ENCODE measurements around the gene INSR. TPM values are rescaled to one million over a fixed set of nuclear protein-coding genes. Genes with fewer than 3 reads are reported as not detected.
A peak's percentile ranks its signal among the peaks of the same experiment; 100 is the strongest.
"Not testable (repeated sequence)": the region's sequence is repeated elsewhere in the genome, so short reads cannot be mapped to it uniquely, and the experiment has no call there.

Gene INSR
- total RNA-seq, 1 donor: 7.5 TPM

GRCh38 chr19:7308327-7308726 lies 14.1 kb upstream of the INSR start:
- not testable (repeated sequence) for H3K4me1 ChIP-seq (ENCODE audit: insufficient read depth, low read length); H3K27me3 ChIP-seq (ENCODE audit: insufficient read depth, low read length); H3K9me3 ChIP-seq (ENCODE audit: low read depth, low read length); H3K4me3 ChIP-seq (ENCODE audit: low read length)

- no peaks in the 10 kb centered on the region for H3K4me1 ChIP-seq (ENCODE audit: insufficient read depth, low read length)
- no peak overlapping the region for H3K4me3 ChIP-seq (ENCODE audit: low read length)
- no peaks in the 10 kb centered on the region for H3K9me3 ChIP-seq (ENCODE audit: low read depth, low read length)
- no peaks in the 10 kb centered on the region for H3K27me3 ChIP-seq (ENCODE audit: insufficient read depth, low read length)
These were observed 13.5 kb upstream of the INSR start for GRCh38 chr19:7307590-7308218.

GRCh38 chr19:7304200-7304599 lies 10.0 kb upstream of the INSR start:
- Histone ChIP-seq H3K9me3 (ENCODE audit: low read depth, low read length) (no peaks in the 10 kb centered on the region), H3K4me3 (ENCODE audit: low read length) (no peak overlapping the region), H3K4me1 (ENCODE audit: insufficient read depth, low read length) (no peaks in the 10 kb centered on the region), H3K27me3 (ENCODE audit: insufficient read depth, low read length) (no peaks in the 10 kb centered on the region)

- Histone ChIP-seq H3K4me3 (ENCODE audit: low read length) (no peak overlapping the region), H3K4me1 (ENCODE audit: insufficient read depth, low read length) (no peaks in the 10 kb centered on the region), H3K27me3 (ENCODE audit: insufficient read depth, low read length) (no peaks in the 10 kb centered on the region), H3K9me3 (ENCODE audit: low read depth, low read length) (no peaks in the 10 kb centered on the region)
These were observed 9.3 kb upstream of the INSR start for GRCh38 chr19:7303470-7303869.

GRCh38 chr19:7301525-7301924 lies 7.3 kb upstream of the INSR start:
- Histone ChIP-seq H3K27me3 (ENCODE audit: insufficient read depth, low read length) (no peaks in the 10 kb centered on the region), H3K9me3 (ENCODE audit: low read depth, low read length) (no peaks in the 10 kb centered on the region), H3K4me3 (ENCODE audit: low read length) (no peak overlapping the region), H3K4me1 (ENCODE audit: insufficient read depth, low read length) (no peaks in the 10 kb centered on the region)

- peaks cover 16% of the 10 kb centered on the region for H3K4me1 ChIP-seq (ENCODE audit: insufficient read depth, low read length)
- no peaks in the 10 kb centered on the region for H3K9me3 ChIP-seq (ENCODE audit: low read depth, low read length)
- H3K27me3 ChIP-seq (ENCODE audit: insufficient read depth, low read length): peaks cover 2% of the 10 kb centered on the region
- no peak overlapping the region for H3K4me3 ChIP-seq (ENCODE audit: low read length)
These were observed 3.5 kb upstream of the INSR start for GRCh38 chr19:7297742-7298141.

GRCh38 chr19:7295912-7296536 lies 1.8 kb upstream of the INSR start:
- Histone ChIP-seq H3K4me1 (ENCODE audit: insufficient read depth, low read length) (peaks cover 20% of the 10 kb centered on the region), H3K4me3 (ENCODE audit: low read length) (no peak overlapping the region), H3K27me3 (ENCODE audit: insufficient read depth, low read length) (peaks cover 2% of the 10 kb centered on the region), H3K9me3 (ENCODE audit: low read depth, low read length) (no peaks in the 10 kb centered on the region)

GRCh38 chr19:7294558-7295212 lies 471 bp upstream of the INSR start:
- Histone ChIP-seq H3K27me3 (ENCODE audit: insufficient read depth, low read length) (peaks cover 2% of the 10 kb centered on the region), H3K4me3 (ENCODE audit: low read length) (peak overlapping the region; percentile 54), H3K9me3 (ENCODE audit: low read depth, low read length) (no peaks in the 10 kb centered on the region), H3K4me1 (ENCODE audit: insufficient read depth, low read length) (peaks cover 20% of the 10 kb centered on the region)

GRCh38 chr19:7292950-7293761 lies 1.1 kb downstream of the INSR start:
- H3K4me3 ChIP-seq (ENCODE audit: low read length): peak overlapping the region; percentile 54
- peaks cover 20% of the 10 kb centered on the region for H3K4me1 ChIP-seq (ENCODE audit: insufficient read depth, low read length)
- H3K9me3 ChIP-seq (ENCODE audit: low read depth, low read length): no peaks in the 10 kb centered on the region

GRCh38 chr19:7292352-7292949 lies 1.8 kb downstream of the INSR start:
- H3K4me3 ChIP-seq (ENCODE audit: low read length): no peak overlapping the region
- H3K9me3 ChIP-seq (ENCODE audit: low read depth, low read length): no peaks in the 10 kb centered on the region
- H3K27me3 ChIP-seq (ENCODE audit: insufficient read depth, low read length): peaks cover 2% of the 10 kb centered on the region
- peaks cover 20% of the 10 kb centered on the region for H3K4me1 ChIP-seq (ENCODE audit: insufficient read depth, low read length)

More at GRCh38 chr19:7292950-7293761, 1.1 kb downstream of the INSR start:
- peaks cover 2% of the 10 kb centered on the region for H3K27me3 ChIP-seq (ENCODE audit: insufficient read depth, low read length)

- no peaks in the 10 kb centered on the region for H3K9me3 ChIP-seq (ENCODE audit: low read depth, low read length)
- no peaks in the 10 kb centered on the region for H3K27me3 ChIP-seq (ENCODE audit: insufficient read depth, low read length)
- peaks cover 10% of the 10 kb centered on the region for H3K4me1 ChIP-seq (ENCODE audit: insufficient read depth, low read length)
- no peak overlapping the region for H3K4me3 ChIP-seq (ENCODE audit: low read length)
These were observed 5.2 kb downstream of the INSR start for GRCh38 chr19:7288977-7289376.

- H3K4me1 ChIP-seq (ENCODE audit: insufficient read depth, low read length): peaks cover 7% of the 10 kb centered on the region
- no peak overlapping the region for H3K4me3 ChIP-seq (ENCODE audit: low read length)
- H3K27me3 ChIP-seq (ENCODE audit: insufficient read depth, low read length): no peaks in the 10 kb centered on the region
- H3K9me3 ChIP-seq (ENCODE audit: low read depth, low read length): no peaks in the 10 kb centered on the region
These were observed 6.1 kb downstream of the INSR start for GRCh38 chr19:7288131-7288530.

- no peaks in the 10 kb centered on the region for H3K9me3 ChIP-seq (ENCODE audit: low read depth, low read length)
- no peaks in the 10 kb centered on the region for H3K27me3 ChIP-seq (ENCODE audit: insufficient read depth, low read length)
- H3K4me3 ChIP-seq (ENCODE audit: low read length): no peak overlapping the region
- peaks cover 3% of the 10 kb centered on the region for H3K4me1 ChIP-seq (ENCODE audit: insufficient read depth, low read length)
These were observed 6.5 kb downstream of the INSR start for GRCh38 chr19:7287722-7288121.

GRCh38 chr19:7280940-7281666 lies 13.1 kb downstream of the INSR start:
- Histone ChIP-seq H3K4me1 (ENCODE audit: insufficient read depth, low read length) (no peaks in the 10 kb centered on the region), H3K9me3 (ENCODE audit: low read depth, low read length) (no peaks in the 10 kb centered on the region), H3K4me3 (ENCODE audit: low read length) (no peak overlapping the region), H3K27me3 (ENCODE audit: insufficient read depth, low read length) (no peaks in the 10 kb centered on the region)
